ENCODE data around the gene PNPT1. TPM values are rescaled to one million over a fixed set of nuclear protein-coding genes. Genes with fewer than 3 reads are reported as not detected.

PNPT1 gene
- total RNA-seq, 1 experiment from 2014 or later = 31.7 TPM

GRCh38 chr2:55636831-55637230 is 56.8 kb downstream of the PNPT1 start:
- H3K4me3 ChIP-seq (replicated peaks in 1 of 2; ENCODE audit: low read depth in 1 of 2, low read length in 2 of 2) = no peak overlapping the region
- no peaks in the 10 kb centered on the region for H3K9me3 ChIP-seq (ENCODE audit: control insufficient read depth in 1 of 2, insufficient read depth in 1 of 2, low read depth in 1 of 2, low read length in 2 of 2)
- no peak overlapping the region for H3K9ac ChIP-seq (ENCODE audit: low read length)
- POLR2A ChIA-PET = no interaction called here
- DNase-seq (ENCODE audit: low read depth, low spot score) (no peak), ATAC-seq (no peak)
- TF ChIP-seq EZH2 (IDR thresholded peaks at IDR 0.05) (no peak), EZH2phosphoT487 (IDR thresholded peaks at IDR 0.05; ENCODE audit: borderline replicate concordance) (no peak), YY1 (IDR thresholded peaks at IDR 0.05; ENCODE audit: extremely low read depth, insufficient replicate concordance, low read depth, low read length) (no peak), SIN3A (IDR thresholded peaks at IDR 0.05; ENCODE audit: low read depth) (no peak), POLR2A (IDR thresholded peaks at IDR 0.05; ENCODE audit: borderline replicate concordance, extremely low read depth, insufficient read depth, insufficient read length) (no peak), CEBPB (IDR thresholded peaks at IDR 0.05; ENCODE audit: low read depth) (no peak), ZNF274 (IDR thresholded peaks at IDR 0.05; ENCODE audit: low read depth, low read length) (no peak), ZBTB33 (IDR thresholded peaks at IDR 0.05; ENCODE audit: extremely low read depth, insufficient replicate concordance, low read length) (no peak), JUND (IDR thresholded peaks at IDR 0.05) (no peak), POLR2AphosphoS5 (IDR thresholded peaks at IDR 0.05; ENCODE audit: low read depth, low read length) (no peak), FOSL1 (IDR thresholded peaks at IDR 0.05; ENCODE audit: low read depth) (no peak), ELF1 (IDR thresholded peaks at IDR 0.05; ENCODE audit: borderline replicate concordance, low read depth) (no peak), CBX3 (IDR thresholded peaks at IDR 0.05; ENCODE audit: low read depth) (no peak), MAX (IDR thresholded peaks at IDR 0.05) (no peak), EGR1 (IDR thresholded peaks at IDR 0.05; ENCODE audit: low read depth) (no peak), ATF3 (IDR thresholded peaks at IDR 0.05) (no peak)
- RAD21 ChIA-PET (ENCODE audit: low non-redundant PET in 1 of 2, low total read pairs in 2 of 2, uncharacterized antibody in 2 of 2, unreplicated experiment in 2 of 2) = no interaction called here
- no peak overlapping the region for H2AFZ ChIP-seq (ENCODE audit: low read depth, low read length, poor library complexity, severe bottlenecking)
- intact Hi-C loops (cut with micrococcal nuclease) = no loop called here
- peaks cover 28 to 39% of the 10 kb centered on the region in 2 experiments for H3K36me3 ChIP-seq (ENCODE audit: control insufficient read depth in 1 of 2, insufficient read depth in 2 of 2, low read length in 2 of 2)
- no peak overlapping the region for H3K4me2 ChIP-seq (ENCODE audit: low read length)
- no peak overlapping the region for H3K27ac ChIP-seq (ENCODE audit: low read depth, low read length)
- no peaks in the 10 kb centered on the region for H3K4me1 ChIP-seq (ENCODE audit: control insufficient read depth in 1 of 2, insufficient read depth in 2 of 2, low read length in 2 of 2)
- CTCF ChIA-PET = no interaction called here
- H3K79me2 ChIP-seq (ENCODE audit: insufficient read depth, low read length) = no peaks in the 10 kb centered on the region
- no peaks in the 10 kb centered on the region for H3K9me2 ChIP-seq (ENCODE audit: insufficient read depth)
- BruUV-seq (replicated peaks) = no TSS peak
- no peaks in the 10 kb centered on the region for H4K20me1 ChIP-seq (ENCODE audit: insufficient read depth)
- no peaks in the 10 kb centered on the region for H3K27me3 ChIP-seq (ENCODE audit: insufficient read depth, low read length)
